Gastrocnemius medialis (tissue), 4 donors: ENCODE data around the gene RIPPLY2. TPM values are rescaled to one million over a fixed set of nuclear protein-coding genes. Genes with fewer than 3 reads are reported as not detected.
A peak's percentile ranks its signal among the peaks of the same experiment; 100 is the strongest.

Experiments used
- ATAC-seq, 2 donors: fragments of 150-250 bp; one replicate each; pipeline ENCODE4 v1.9.1; 2016
- DNase-seq, 2 donors: peaks; one replicate each; pipeline ENCODE4 v3.0.0-alpha.2; 2019
- H3K27ac ChIP-seq, 4 donors: fragments of 200-600 bp; sonication (generic); 1 replicate in 1 of 4; 2 replicates in 3 of 4; pipeline ENCODE4 v1.5.1; 2016 to 2018; ENCODE audit warnings: mild to moderate bottlenecking in 2 of 4, moderate library complexity in 1 of 4
- H3K27me3 ChIP-seq, 3 donors: fragments of 200-600 bp; sonication (generic) in 2 of 3; 1 replicate in 1 of 3; 2 replicates in 2 of 3; pipeline versions ENCODE4 v1.5.1 to v1.6.0; 2016 to 2019; ENCODE audit warnings: mild to moderate bottlenecking in 1 of 3, moderate library complexity in 1 of 3
- H3K36me3 ChIP-seq, 2 donors: fragments of 200-600 bp; sonication (generic) in 1 of 2; one replicate each; pipeline ENCODE4 v1.5.1; 2017 to 2018
- H3K4me1 ChIP-seq, 2 donors: fragments of 200-600 bp; sonication (generic) in 1 of 2; one replicate each; pipeline ENCODE4 v1.5.1; 2016 to 2017; ENCODE audit warnings: mild to moderate bottlenecking in 2 of 2
- H3K4me3 ChIP-seq, 4 donors: fragments of 200-600 bp; sonication (generic) in 3 of 4; 1 replicate in 1 of 4; 2 replicates in 3 of 4; pipeline ENCODE4 v1.5.1; 2016 to 2019; ENCODE audit warnings: mild to moderate bottlenecking in 2 of 4
- H3K9me3 ChIP-seq, 3 donors: fragments of 200-600 bp; sonication (generic) in 2 of 3; 1 replicate in 1 of 3; 2 replicates in 2 of 3; pipeline ENCODE4 v1.5.1; 2016 to 2019
- CTCF ChIP-seq, 5 experiments: fragments of 450-650 bp in 3 of 5; fragments of 200-600 bp in 2 of 5; sonication (generic) in 2 of 5; IDR thresholded peaks in 4 of 5; conservative IDR thresholded peaks in 1 of 5; 1 replicate in 4 of 5; 2 replicates in 1 of 5; pipeline ENCODE4 v1.5.1; 2016 to 2019; ENCODE audit warnings: antibody characterized with exemption in 5 of 5, mild to moderate bottlenecking in 3 of 5, moderate library complexity in 3 of 5
- POLR2A ChIP-seq, 2 donors: fragments of 450-650 bp; IDR thresholded peaks; one replicate each; pipeline ENCODE4 v1.6.1; 2017; ENCODE audit warnings: antibody characterized with exemption in 2 of 2, mild to moderate bottlenecking in 2 of 2, moderate library complexity in 2 of 2
- in situ Hi-C, 4 donors: fragments of 200-750 bp; cut with MboI; loops; one replicate each; pipeline versions ENCODE4 v1.15.0 to v1.8.0; 2017; ENCODE audit warnings: low sequenced_read_pairs in 4 of 4
- intact Hi-C: fragments of 100-400 bp; cut with DNase I; formaldehyde crosslinking; loops from one replicate; pipeline ENCODE4 v1.15.1; 2023; ENCODE audit warnings: low total_unique reads
- total RNA-seq, 4 donors: library from RNA; depleted of rRNA; stranded (reverse); fragments of >200 nt; gene quantifications; one replicate each; pipeline versions ENCODE4 v1.1.0 to v1.2.3, GENCODE V29; 2016

The RIPPLY2 gene
- total RNA-seq, 4 donors from 2014 or later, result not detected

GRCh38 chr6:83875843-83876242 lies 22.7 kb downstream of the RIPPLY2 start:
- intact Hi-C loops, result no loop called here
- H3K27me3 ChIP-seq, result no peaks in the 10 kb centered on the region
- no peak overlapping the region for H3K27ac ChIP-seq
- H3K4me3 ChIP-seq, result no peak overlapping the region
- ATAC-seq (no peak), DNase-seq (no peak)
- TF ChIP-seq CTCF (IDR thresholded peaks at IDR 0.05 in 4 of 5, conservative IDR thresholded peaks at IDR 0.05 in 1 of 5), result no peak
- no peak for TF ChIP-seq POLR2A (IDR thresholded peaks at IDR 0.05)
- H3K4me1 ChIP-seq, result no peaks in the 10 kb centered on the region
- H3K9me3 ChIP-seq, result no peaks in the 10 kb centered on the region
- in situ Hi-C loops, result loop anchor here in 3 of 4 donors (25.0 kb wide), 1 partner anchor 336 kb away; no protein-coding TSS in a partner anchor
- H3K36me3 ChIP-seq, result no peaks in the 10 kb centered on the region

- DNase-seq (no peak), ATAC-seq (no peak)
- Histone ChIP-seq H3K27me3 (no peaks in the 10 kb centered on the region), H3K36me3 (no peaks in the 10 kb centered on the region), H3K27ac (no peak overlapping the region), H3K4me1 (no peaks in the 10 kb centered on the region), H3K9me3 (no peaks in the 10 kb centered on the region), H3K4me3 (no peak overlapping the region)
- intact Hi-C loops (no loop called here), in situ Hi-C loops (loop anchor here in 3 of 4 donors (25.0 kb wide), 1 partner anchor 333 kb away; no protein-coding TSS in a partner anchor)
- TF ChIP-seq POLR2A (IDR thresholded peaks at IDR 0.05), result no peak
These were observed 25.9 kb downstream of the RIPPLY2 start for GRCh38 chr6:83878902-83879644.

GRCh38 chr6:83879746-83880145 lies 26.6 kb downstream of the RIPPLY2 start:
- in situ Hi-C loops (loop anchor here (5.0 to 25.0 kb wide), 2 partner anchors 333 to 343 kb away; no protein-coding TSS in a partner anchor), intact Hi-C loops (loop anchor here (10.0 kb wide), 1 partner anchor 895 kb away; no protein-coding TSS in a partner anchor)
- ATAC-seq (no peak), DNase-seq (no peak)
- no peak overlapping the region for H3K27ac ChIP-seq
- H3K4me1 ChIP-seq, result peaks cover 0 to 5% of the 10 kb centered on the region in 2 donors
- TF ChIP-seq POLR2A (IDR thresholded peaks at IDR 0.05) (no peak), CTCF (IDR thresholded peaks at IDR 0.05 in 4 of 5, conservative IDR thresholded peaks at IDR 0.05 in 1 of 5) (no peak)
- H3K27me3 ChIP-seq, result no peaks in the 10 kb centered on the region
- no peak overlapping the region for H3K4me3 ChIP-seq
- no peaks in the 10 kb centered on the region for H3K36me3 ChIP-seq
- no peaks in the 10 kb centered on the region for H3K9me3 ChIP-seq

- Histone ChIP-seq H3K4me3 (no peak overlapping the region), H3K4me1 (peaks cover 0 to 5% of the 10 kb centered on the region in 2 donors), H3K9me3 (no peaks in the 10 kb centered on the region), H3K27me3 (no peaks in the 10 kb centered on the region), H3K36me3 (no peaks in the 10 kb centered on the region), H3K27ac (no peak overlapping the region)
- TF ChIP-seq POLR2A (IDR thresholded peaks at IDR 0.05) (no peak), CTCF (IDR thresholded peaks at IDR 0.05 in 4 of 5, conservative IDR thresholded peaks at IDR 0.05 in 1 of 5) (no peak)
- intact Hi-C loops, result loop anchor here (10.0 kb wide), 1 partner anchor 892 kb away; no protein-coding TSS in a partner anchor
- ATAC-seq (no peak), DNase-seq (no peak)
- in situ Hi-C loops, result loop anchor here (5.0 to 25.0 kb wide), 2 partner anchors 329 to 339 kb away; no protein-coding TSS in a partner anchor
These were observed 30.1 kb downstream of the RIPPLY2 start for GRCh38 chr6:83883240-83883639.

GRCh38 chr6:83884523-83884922 lies 31.4 kb downstream of the RIPPLY2 start:
- Histone ChIP-seq H3K9me3 (no peaks in the 10 kb centered on the region), H3K4me3 (no peak overlapping the region), H3K4me1 (peaks cover 0 to 5% of the 10 kb centered on the region in 2 donors), H3K36me3 (no peaks in the 10 kb centered on the region), H3K27ac (no peak overlapping the region), H3K27me3 (no peaks in the 10 kb centered on the region)
- intact Hi-C loops, result loop anchor here (2.0 to 10.0 kb wide), 2 partner anchors 336 to 890 kb away; no protein-coding TSS in a partner anchor
- DNase-seq (no peak), ATAC-seq (no peak)
- TF ChIP-seq CTCF (IDR thresholded peaks at IDR 0.05 in 4 of 5, conservative IDR thresholded peaks at IDR 0.05 in 1 of 5), result peak; percentile 37 to 59 (median 51)
- TF ChIP-seq POLR2A (IDR thresholded peaks at IDR 0.05), result no peak
- in situ Hi-C loops, result loop anchor here (5.0 to 25.0 kb wide), 2 partner anchors 328 to 338 kb away; no protein-coding TSS in a partner anchor
